Smooth muscle cell (in vitro differentiated cells): ENCODE results near the gene GPNMB. TPM values are rescaled to one million over a fixed set of nuclear protein-coding genes. Genes with fewer than 3 reads are reported as not detected.
A peak's percentile ranks its signal among the peaks of the same experiment; 100 is the strongest.

Source experiments
- DNase-seq: peaks from one replicate; lab custom pipeline; 2025; ENCODE audit not compliant: unreplicated experiment; lab: John Stamatoyannopoulos, UW
- H2AFZ ChIP-seq: fragments of 200-600 bp; sonication (generic); 2 replicates; pipeline ENCODE4 v1.6.0; 2016; ENCODE audit warnings: antibody characterized with exemption, low read depth, mild to moderate bottlenecking
- H3F3A ChIP-seq: fragments of 200-600 bp; sonication (generic); 2 replicates; pipeline ENCODE4 v1.6.0; 2017; ENCODE audit warnings: antibody characterized with exemption, low read depth
- H3K27ac ChIP-seq: fragments of 200-600 bp; sonication (generic); 2 replicates; pipeline ENCODE4 v1.5.1; 2016; ENCODE audit warnings: low read depth, mild to moderate bottlenecking
- H3K27me3 ChIP-seq: fragments of 200-600 bp; sonication (generic); 2 replicates; pipeline ENCODE4 v1.6.1; 2016; ENCODE audit warnings: low read depth, mild to moderate bottlenecking
- H3K36me3 ChIP-seq: fragments of 200-600 bp; sonication (generic); 2 replicates; pipeline ENCODE4 v1.5.1; 2016; ENCODE audit warnings: low read depth
- H3K4me1 ChIP-seq: fragments of 200-600 bp; sonication (generic); 2 replicates; pipeline ENCODE4 v1.5.1; 2016; ENCODE audit warnings: low read depth
- H3K4me2 ChIP-seq: fragments of 200-600 bp; sonication (generic); 2 replicates; pipeline ENCODE4 v1.6.0; 2016; ENCODE audit warnings: mild to moderate bottlenecking
- H3K4me3 ChIP-seq: fragments of 200-600 bp; sonication (generic); 2 replicates; pipeline ENCODE4 v1.5.1; 2016; ENCODE audit warnings: mild to moderate bottlenecking
- H3K79me2 ChIP-seq: fragments of 200-600 bp; sonication (generic); 2 replicates; pipeline ENCODE4 v1.6.0; 2016; ENCODE audit warnings: low read depth, mild to moderate bottlenecking
- H3K9ac ChIP-seq: fragments of 200-600 bp; sonication (generic); 2 replicates; pipeline ENCODE4 v1.6.0; 2016; ENCODE audit warnings: low read depth
- H3K9me3 ChIP-seq: fragments of 200-600 bp; sonication (generic); replicated peaks from 2 replicates; pipeline ENCODE4 v1.5.1; 2016; ENCODE audit warnings: low read depth
- H4K20me1 ChIP-seq: fragments of 200-600 bp; sonication (generic); 2 replicates; pipeline ENCODE4 v1.6.0; 2016; ENCODE audit warnings: low read depth
- WGBS: methylation state at CpG from one replicate; pipeline ENCODE4 v1.1.7; 2016; ENCODE audit warnings: low lambda C conversion rate; 5-methylcytosine and 5-hydroxymethylcytosine counted together
- polyA plus RNA-seq: library from polyadenylated mRNA; unstranded; fragments of >200 nt; fragmentation: Nextera tagmentation; extraction: Ambion mirVana; gene quantifications from 2 replicates; pipeline ENCODE4 v1.2.1, GENCODE V29; 2016
- total RNA-seq: library from RNA; depleted of rRNA; stranded (reverse); fragments of >200 nt; gene quantifications from 2 replicates; pipeline ENCODE4 v1.2.3, GENCODE V29; 2014
- TF ChIP-seq, protein P1 (sequence below): fragments of 200-600 bp; sonication (generic); IDR thresholded peaks from 2 replicates; pipeline ENCODE4 v1.5.1; 2017; ENCODE audit warnings: borderline replicate concordance, mild to moderate bottlenecking, antibody characterized with exemption; ENCODE audit not compliant: insufficient read depth, poor library complexity, severe bottlenecking

The GPNMB gene
- total and polyA plus RNA-seq, 2 experiments from 2014 or later: 13.6 to 26.1 TPM

DNA sequence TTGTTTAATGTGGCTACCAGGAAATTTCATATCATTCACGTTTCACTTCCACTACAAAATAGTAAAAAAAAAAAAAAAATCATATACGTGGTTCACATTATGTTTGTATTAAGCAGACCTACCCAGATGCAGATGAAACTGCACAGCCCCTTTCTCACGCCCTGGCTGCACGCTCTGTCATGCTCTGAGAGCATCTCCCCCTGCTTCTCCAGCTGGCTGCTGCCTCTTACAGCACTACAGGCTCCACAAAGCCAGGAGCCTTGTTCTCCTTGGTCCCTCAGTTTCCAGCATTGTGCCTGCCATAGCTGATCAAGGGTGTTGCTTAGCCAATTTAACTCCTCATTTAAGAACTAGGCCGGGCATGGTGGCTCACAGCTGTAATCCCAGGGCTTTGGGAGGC lies 6.9 kb upstream of the GPNMB start:
- H3K27ac ChIP-seq: no peak overlapping the region
- no peak overlapping the region for H3K4me2 ChIP-seq
- no peaks in the 10 kb centered on the region for H3K4me1 ChIP-seq
- no peaks in the 10 kb centered on the region for H3K36me3 ChIP-seq
- no peaks in the 10 kb centered on the region for H3K27me3 ChIP-seq
- no peak for DNase-seq
- WGBS: 94% methylated on average over 5 of the region's 5 CpGs
- H4K20me1 ChIP-seq: no peaks in the 10 kb centered on the region
- H2AFZ ChIP-seq: no peak overlapping the region
- no peaks in the 10 kb centered on the region for H3F3A ChIP-seq
- TF ChIP-seq, protein P1, sequence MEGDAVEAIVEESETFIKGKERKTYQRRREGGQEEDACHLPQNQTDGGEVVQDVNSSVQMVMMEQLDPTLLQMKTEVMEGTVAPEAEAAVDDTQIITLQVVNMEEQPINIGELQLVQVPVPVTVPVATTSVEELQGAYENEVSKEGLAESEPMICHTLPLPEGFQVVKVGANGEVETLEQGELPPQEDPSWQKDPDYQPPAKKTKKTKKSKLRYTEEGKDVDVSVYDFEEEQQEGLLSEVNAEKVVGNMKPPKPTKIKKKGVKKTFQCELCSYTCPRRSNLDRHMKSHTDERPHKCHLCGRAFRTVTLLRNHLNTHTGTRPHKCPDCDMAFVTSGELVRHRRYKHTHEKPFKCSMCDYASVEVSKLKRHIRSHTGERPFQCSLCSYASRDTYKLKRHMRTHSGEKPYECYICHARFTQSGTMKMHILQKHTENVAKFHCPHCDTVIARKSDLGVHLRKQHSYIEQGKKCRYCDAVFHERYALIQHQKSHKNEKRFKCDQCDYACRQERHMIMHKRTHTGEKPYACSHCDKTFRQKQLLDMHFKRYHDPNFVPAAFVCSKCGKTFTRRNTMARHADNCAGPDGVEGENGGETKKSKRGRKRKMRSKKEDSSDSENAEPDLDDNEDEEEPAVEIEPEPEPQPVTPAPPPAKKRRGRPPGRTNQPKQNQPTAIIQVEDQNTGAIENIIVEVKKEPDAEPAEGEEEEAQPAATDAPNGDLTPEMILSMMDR: no peak
- no peaks in the 10 kb centered on the region for H3K79me2 ChIP-seq
- no peak overlapping the region for H3K9ac ChIP-seq
- H3K4me3 ChIP-seq: no peak overlapping the region
- no peaks in the 10 kb centered on the region for H3K9me3 ChIP-seq

DNA sequence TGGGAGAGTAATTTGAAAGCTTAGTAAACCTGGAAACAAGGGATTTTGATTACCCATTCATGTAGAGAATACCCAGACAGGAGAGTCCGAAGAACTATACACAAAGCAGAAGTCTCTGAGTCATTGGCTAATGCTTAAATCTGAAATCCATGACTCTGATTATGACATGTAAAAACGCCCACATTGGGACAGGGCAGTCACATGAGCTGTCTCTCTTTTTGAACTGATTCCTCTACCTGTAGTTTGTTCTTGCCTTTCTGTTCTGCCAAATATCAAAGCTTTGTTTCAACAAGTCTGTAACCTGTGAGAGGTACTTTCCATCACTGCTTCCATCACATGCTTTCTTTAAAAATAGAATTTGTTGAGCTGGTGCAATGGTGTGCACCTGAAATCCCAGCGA lies 4.3 kb upstream of the GPNMB start:
- no peaks in the 10 kb centered on the region for H3K27me3 ChIP-seq
- no peak overlapping the region for H3K4me2 ChIP-seq
- H3K9ac ChIP-seq: no peak overlapping the region
- DNase-seq: no peak
- TF ChIP-seq, protein P1: no peak
- H4K20me1 ChIP-seq: no peaks in the 10 kb centered on the region
- 52% methylated on average over 3 of the region's 3 CpGs for WGBS
- H3K27ac ChIP-seq: peak overlapping the region; percentile 39
- H3K9me3 ChIP-seq: no peaks in the 10 kb centered on the region
- no peak overlapping the region for H2AFZ ChIP-seq
- no peaks in the 10 kb centered on the region for H3K36me3 ChIP-seq
- H3K79me2 ChIP-seq: no peaks in the 10 kb centered on the region
- H3F3A ChIP-seq: peaks cover 8% of the 10 kb centered on the region
- no peak overlapping the region for H3K4me3 ChIP-seq
- H3K4me1 ChIP-seq: peaks cover 5% of the 10 kb centered on the region

DNA sequence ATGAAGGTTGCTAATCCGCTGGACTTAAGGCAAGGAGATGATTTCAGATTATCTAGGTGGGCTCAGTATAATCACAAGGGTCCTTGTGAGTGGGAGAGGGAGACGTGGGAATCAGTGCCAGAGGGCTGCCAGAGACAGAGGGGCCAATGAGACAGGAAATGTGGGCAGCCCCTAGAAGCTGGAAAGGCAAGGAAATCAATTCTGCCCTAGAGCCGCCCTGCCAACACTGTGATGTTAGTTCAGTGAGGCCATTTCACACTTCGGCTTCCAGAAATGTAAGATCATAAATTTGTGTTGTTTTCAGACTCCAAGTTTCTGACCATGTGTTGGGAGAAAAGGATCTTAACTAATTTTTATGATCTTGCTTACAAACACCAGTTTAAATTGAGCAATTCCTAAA lies 3.6 kb upstream of the GPNMB start:
- TF ChIP-seq, protein P1: no peak
- H4K20me1 ChIP-seq: no peaks in the 10 kb centered on the region
- H3K9me3 ChIP-seq: no peaks in the 10 kb centered on the region
- H3K27me3 ChIP-seq: no peaks in the 10 kb centered on the region
- H3K79me2 ChIP-seq: no peaks in the 10 kb centered on the region
- H3F3A ChIP-seq: peaks cover 9% of the 10 kb centered on the region
- WGBS: 87% methylated on average over 4 of the region's 4 CpGs
- peaks cover 7% of the 10 kb centered on the region for H3K4me1 ChIP-seq
- no peak overlapping the region for H3K4me2 ChIP-seq
- no peak overlapping the region for H2AFZ ChIP-seq
- no peak overlapping the region for H3K9ac ChIP-seq
- H3K27ac ChIP-seq: no peak overlapping the region
- no peak overlapping the region for H3K4me3 ChIP-seq
- DNase-seq: no peak
- no peaks in the 10 kb centered on the region for H3K36me3 ChIP-seq

DNA sequence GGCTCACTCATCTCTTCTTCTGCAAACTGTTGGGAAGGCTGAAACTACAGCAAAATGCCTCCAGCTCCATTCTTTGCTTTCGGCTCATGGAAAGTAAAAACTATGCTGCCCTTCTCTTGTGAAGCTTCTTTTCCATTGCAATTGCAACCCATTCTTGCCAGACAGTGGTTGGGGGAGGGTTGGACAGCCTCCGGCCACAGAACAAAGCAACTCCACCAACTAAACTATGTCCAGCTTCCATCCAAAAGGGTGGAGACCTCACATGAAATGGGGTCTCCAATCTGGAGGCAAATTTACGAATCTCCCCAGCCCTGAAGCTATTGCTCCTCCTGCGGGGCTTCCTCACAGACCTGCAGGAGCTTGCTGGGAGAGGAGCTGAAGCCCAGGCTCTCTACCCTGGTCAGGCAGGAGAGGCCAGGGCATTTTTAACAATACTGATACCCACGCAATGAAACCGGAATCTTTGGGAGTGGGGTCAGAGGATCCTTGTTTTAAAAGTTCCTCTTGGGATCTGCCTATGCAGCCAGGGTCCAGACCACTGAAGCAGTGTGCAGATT lies 549 bp downstream of the GPNMB start:
- Histone ChIP-seq H2AFZ (peak overlapping the region; percentile 82), H3K27ac (peak overlapping the region; percentile 64), H3K27me3 (no peaks in the 10 kb centered on the region), H3K9ac (no peak overlapping the region), H3K4me2 (peak overlapping the region; percentile 79), H3K4me1 (peaks cover 7% of the 10 kb centered on the region), H3K36me3 (no peaks in the 10 kb centered on the region), H4K20me1 (no peaks in the 10 kb centered on the region), H3K79me2 (no peaks in the 10 kb centered on the region), H3K4me3 (peak overlapping the region; percentile 43), H3K9me3 (no peaks in the 10 kb centered on the region), H3F3A (peaks cover 9% of the 10 kb centered on the region)
- TF ChIP-seq, protein P1: no peak
- no peak for DNase-seq
- 66% methylated on average over 6 of the region's 6 CpGs for WGBS
